HCT116 (cell line): ENCODE data around the gene NUDT9. TPM values are rescaled to one million over a fixed set of nuclear protein-coding genes. Genes with fewer than 3 reads are reported as not detected.

ENCODE experiments used
- ATAC-seq: fragments of 200-7000 bp; cut with Tn5 transposase; 2 replicates; pipeline ENCODE4 v1.9.1; 2020; ENCODE audit warnings: mild to moderate bottlenecking, moderate library complexity
- BruUV-seq: library from RNA; stranded (reverse); fragments of 400-500 nt; replicated peaks from 2 replicates; lab custom pipeline; 2021; lab: Mats Ljungman, UMichigan
- CTCF ChIA-PET: fragments of 300-600 bp; sonication (Branson Sonifier 250); formaldehyde crosslinking; loops from one replicate; lab custom pipeline; 2021; ENCODE audit warnings: antibody characterized with exemption; lab: Charles Lee
- POLR2A ChIA-PET: fragments of 300-600, 350-600 bp; sonication (Branson Sonifier 250); formaldehyde crosslinking; loops from one replicate; lab custom pipeline; 2021; ENCODE audit warnings: antibody characterized with exemption; lab: Charles Lee
- RAD21 ChIA-PET, 2 experiments: fragments of 300-600 bp; sonication (Branson Sonifier 250); formaldehyde crosslinking; loops; one replicate each; lab custom pipeline; 2023; ENCODE audit warnings: low total read pairs in 2 of 2; ENCODE audit not compliant: uncharacterized antibody in 2 of 2, unreplicated experiment in 2 of 2, low non-redundant PET in 1 of 2; lab: Charles Lee
- DNase-seq: peaks from one replicate; pipeline ENCODE4 v3.0.0-alpha.2; 2010; ENCODE audit warnings: low read depth, low spot score
- H2AFZ ChIP-seq: fragments of 200-600 bp; shearing (Covaris generic), sonication (generic); 2 replicates; pipeline ENCODE4 v1.6.1; 2017; ENCODE audit warnings: low read depth, mixed run types, mixed read lengths, antibody characterized with exemption, low read length; ENCODE audit not compliant: poor library complexity, severe bottlenecking
- H3K27ac ChIP-seq: 2 replicates; pipeline ENCODE4 v1.5.1; 2012; ENCODE audit warnings: low read depth, low read length
- H3K27me3 ChIP-seq: fragments of 200-600 bp; sonication (generic); 2 replicates; pipeline ENCODE4 v1.6.1; 2016; ENCODE audit warnings: mixed run types, low read length, mixed read lengths; ENCODE audit not compliant: insufficient read depth
- H3K36me3 ChIP-seq, 2 experiments: fragments of 200-500 bp in 1 of 2; fragments of 200-600 bp in 1 of 2; sonication (Bioruptor generic) in 1 of 2; sonication (generic) in 1 of 2; 2 replicates each; pipeline versions ENCODE4 v1.5.1 to v1.6.1; 2014 to 2016; ENCODE audit warnings: low read length in 2 of 2, inconsistent platforms in 1 of 2, mixed read lengths in 1 of 2, mixed run types in 1 of 2; ENCODE audit not compliant: insufficient read depth in 2 of 2, control insufficient read depth in 1 of 2
- H3K4me1 ChIP-seq, 2 experiments: fragments of 200-600 bp in 1 of 2; sonication (generic) in 1 of 2; 2 replicates each; pipeline versions ENCODE4 v1.5.1 to v1.6.1; 2012 to 2017; ENCODE audit warnings: low read length in 2 of 2, inconsistent platforms in 1 of 2, mild to moderate bottlenecking in 1 of 2, mixed read lengths in 1 of 2, mixed run types in 1 of 2, moderate library complexity in 1 of 2; ENCODE audit not compliant: insufficient read depth in 2 of 2, control insufficient read depth in 1 of 2
- H3K4me2 ChIP-seq: fragments of 200-600 bp; sonication (generic); 2 replicates; pipeline ENCODE4 v1.6.1; 2017; ENCODE audit warnings: mixed run types, low read length, mixed read lengths
- H3K4me3 ChIP-seq, 2 experiments: fragments of 200-600 bp in 1 of 2; sonication (generic) in 1 of 2; replicated peaks in 1 of 2; 2 replicates each; pipeline ENCODE4 v1.5.1; 2011 to 2016; ENCODE audit warnings: low read length in 2 of 2, control low read depth in 1 of 2, low read depth in 1 of 2, mild to moderate bottlenecking in 1 of 2, mixed read lengths in 1 of 2, mixed run types in 1 of 2
- H3K79me2 ChIP-seq: fragments of 200-600 bp; sonication (generic); 2 replicates; pipeline ENCODE4 v1.6.1; 2017; ENCODE audit warnings: mild to moderate bottlenecking, mixed run types, low read length, moderate library complexity, mixed read lengths; ENCODE audit not compliant: insufficient read depth
- H3K9ac ChIP-seq: fragments of 200-600 bp; sonication (generic); 2 replicates; pipeline ENCODE4 v1.6.1; 2016; ENCODE audit warnings: low read length, mixed read lengths
- H3K9me2 ChIP-seq: fragments of 200-600 bp; sonication (generic), shearing (Covaris generic); 2 replicates; pipeline ENCODE4 v1.6.1; 2017; ENCODE audit warnings: mixed run types, mild to moderate bottlenecking, moderate library complexity; ENCODE audit not compliant: insufficient read depth
- H3K9me3 ChIP-seq, 2 experiments: fragments of 200-500 bp in 1 of 2; fragments of 200-600 bp in 1 of 2; sonication (Bioruptor generic) in 1 of 2; sonication (generic) in 1 of 2; 2 replicates each; pipeline ENCODE4 v1.6.1; 2014 to 2017; ENCODE audit warnings: low read length in 2 of 2, mixed read lengths in 2 of 2, inconsistent platforms in 1 of 2, low read depth in 1 of 2, mild to moderate bottlenecking in 1 of 2, mixed run types in 1 of 2, moderate library complexity in 1 of 2; ENCODE audit not compliant: control insufficient read depth in 1 of 2, insufficient read depth in 1 of 2
- H4K20me1 ChIP-seq: fragments of 200-600 bp; sonication (generic), shearing (Covaris generic); 2 replicates; pipeline ENCODE4 v1.6.1; 2017; ENCODE audit warnings: mixed run types, mild to moderate bottlenecking, moderate library complexity; ENCODE audit not compliant: insufficient read depth
- ATF3 ChIP-seq: IDR thresholded peaks from 2 replicates; pipeline ENCODE4 v1.6.1; 2012
- CBX3 ChIP-seq: IDR thresholded peaks from 2 replicates; pipeline ENCODE4 v1.6.1; 2012; ENCODE audit warnings: low read depth
- CEBPB ChIP-seq: IDR thresholded peaks from 2 replicates; pipeline ENCODE4 v1.6.1; 2012; ENCODE audit warnings: low read depth
- CTCF ChIP-seq, 3 experiments: fragments of 200-600 bp in 1 of 3; sonication (generic) in 1 of 3; IDR thresholded peaks in 2 of 3; conservative IDR thresholded peaks in 1 of 3; 2 replicates each; pipeline ENCODE4 v1.5.1; 2012 to 2017; ENCODE audit warnings: low read depth in 2 of 3, low read length in 2 of 3, antibody characterized with exemption in 1 of 3, borderline replicate concordance in 1 of 3, control low read depth in 1 of 3, mild to moderate bottlenecking in 1 of 3, mixed read lengths in 1 of 3, mixed run types in 1 of 3, moderate library complexity in 1 of 3; ENCODE audit not compliant: insufficient read depth in 1 of 3
- EZH2phosphoT487 ChIP-seq: fragments of 200-600 bp; IDR thresholded peaks from 2 replicates; pipeline ENCODE4 v1.6.1; 2018; ENCODE audit warnings: antibody characterized with exemption, borderline replicate concordance
- RAD21 ChIP-seq: IDR thresholded peaks from 2 replicates; pipeline ENCODE4 v1.6.1; 2012; ENCODE audit warnings: low read depth, mild to moderate bottlenecking
- YY1 ChIP-seq: IDR thresholded peaks from 2 replicates; pipeline ENCODE4 v1.6.1; 2011; ENCODE audit warnings: low read length, low read depth, moderate library complexity, mild to moderate bottlenecking; ENCODE audit not compliant: insufficient replicate concordance; ENCODE audit errors: extremely low read depth
- ZFX ChIP-seq: fragments of 450-650 bp; IDR thresholded peaks from 2 replicates; pipeline ENCODE4 v1.6.1; 2017
- intact Hi-C: fragments of 100-400 bp; cut with micrococcal nuclease; formaldehyde crosslinking; loops from 2 replicates; pipeline ENCODE4 v1.10.0; 2022
- total RNA-seq: library from RNA; stranded (reverse); gene quantifications from one replicate; pipeline ENCODE4 v1.2.1, GENCODE V29; 2021; ENCODE audit not compliant: unreplicated experiment

Gene NUDT9
- total RNA-seq, 1 experiment from 2014 or later = 13.5 TPM

GRCh38 chr4:87375719-87376291 lies 46.6 kb upstream of the NUDT9 start (continued):
- TF ChIP-seq CTCF (IDR thresholded peaks at IDR 0.05 in 2 of 3, conservative IDR thresholded peaks at IDR 0.05 in 1 of 3; ENCODE audit: borderline replicate concordance in 1 of 3, insufficient read depth in 1 of 3, low read depth in 2 of 3, low read length in 2 of 3) (peak; percentile 61 to 79 (median 66); a peak in 5 of 6 replicates), CEBPB (no peak), RAD21 (peak; percentile 79), ATF3 (no peak), CBX3 (no peak), EZH2phosphoT487 (no peak), ZFX (no peak)

- H2AFZ ChIP-seq = no peak overlapping the region
- no TSS peak for BruUV-seq
- TF ChIP-seq YY1 (no peak), CEBPB (no peak), CTCF (IDR thresholded peaks at IDR 0.05 in 2 of 3, conservative IDR thresholded peaks at IDR 0.05 in 1 of 3; ENCODE audit: borderline replicate concordance in 1 of 3, insufficient read depth in 1 of 3, low read depth in 2 of 3, low read length in 2 of 3) (no peak)
- H3K4me2 ChIP-seq = no peak overlapping the region
- H4K20me1 ChIP-seq = no peaks in the 10 kb centered on the region
- no peaks in the 10 kb centered on the region for H3K27me3 ChIP-seq
- ChIA-PET POLR2A (no interaction called here), CTCF (no interaction called here), RAD21 (no interaction called here)
- peaks cover 4 to 15% of the 10 kb centered on the region in 2 experiments; a peak in 2 of 4 replicates for H3K36me3 ChIP-seq
- no peaks in the 10 kb centered on the region for H3K9me2 ChIP-seq
- intact Hi-C loops = no loop called here
- ATAC-seq (no peak), DNase-seq (no peak)
- H3K4me1 ChIP-seq = no peaks in the 10 kb centered on the region
- no peak overlapping the region for H3K9ac ChIP-seq
- H3K4me3 ChIP-seq = no peak overlapping the region
- H3K27ac ChIP-seq = no peak overlapping the region
- H3K79me2 ChIP-seq = peaks cover 25% of the 10 kb centered on the region
- H3K9me3 ChIP-seq = no peaks in the 10 kb centered on the region
Measured at GRCh38 chr4:87377816-87378215, 44.6 kb upstream of the NUDT9 start.
